ENCODE measurements around the gene TRIP6.

DNA sequence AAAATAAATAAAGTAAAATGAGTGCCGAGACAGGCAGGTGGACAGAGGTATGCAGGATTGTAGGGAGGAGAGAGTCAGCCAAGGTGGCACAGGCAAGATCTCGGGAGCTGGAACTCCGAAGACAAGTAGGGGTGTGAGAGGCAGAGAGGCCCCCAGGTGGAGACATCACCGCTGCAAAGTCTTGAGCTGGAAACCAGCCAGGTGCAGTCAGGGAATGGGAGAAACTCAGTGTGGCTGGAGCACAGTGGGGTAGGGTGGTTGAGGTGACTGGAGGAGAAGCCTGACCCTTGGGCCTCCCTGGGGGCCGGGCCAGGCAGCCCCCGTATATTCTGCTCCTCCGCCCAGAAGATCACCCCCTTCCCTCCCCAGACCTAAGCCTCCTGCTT is 44.1 kb upstream of the TRIP6 start:
- TF ChIP-seq CTCF (IDR thresholded peaks at IDR 0.05) = no peak
- TF ChIP-seq EZH2 (IDR thresholded peaks at IDR 0.05) = no peak
- no peak for TF ChIP-seq EZH2phosphoT487 (IDR thresholded peaks at IDR 0.05)

Data from neural progenitor cell (in vitro differentiated cells).